Measurements from ENCODE around the gene CRBN.

GRCh38 chr3:3154879-3155610, 24.4 kb downstream of the CRBN start:
- TF ChIP-seq CTCF (IDR thresholded peaks at IDR 0.05), result no peak
- TF ChIP-seq POLR2AphosphoS5 (IDR thresholded peaks at IDR 0.05), result no peak
- no peak for TF ChIP-seq POLR2A (IDR thresholded peaks at IDR 0.05)
- TF ChIP-seq EP300 (IDR thresholded peaks at IDR 0.05), result no peak
